Measurements from ENCODE around the gene ADNP2.
A peak's percentile ranks its signal among the peaks of the same experiment; 100 is the strongest.

The ADNP2 gene

DNA sequence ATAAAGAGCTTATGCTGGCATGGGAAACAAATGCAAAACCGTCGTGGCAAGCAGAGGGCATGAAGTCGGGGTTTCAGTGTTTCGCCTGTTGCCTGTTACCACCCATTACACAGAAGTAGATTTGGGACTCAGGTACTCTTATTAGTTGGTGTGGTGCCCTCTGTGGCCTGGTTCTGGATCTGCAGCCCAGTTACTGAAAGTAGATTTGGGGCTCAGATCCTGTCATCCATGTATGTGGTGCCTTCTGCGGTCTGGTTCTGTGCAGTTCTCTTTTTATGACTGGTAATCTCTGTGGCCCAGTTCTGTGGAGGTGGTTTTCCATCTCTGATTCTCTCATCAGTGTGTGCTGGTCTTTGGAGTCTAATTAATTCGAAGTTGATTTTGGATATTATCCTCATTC, 45.2 kb downstream of the ADNP2 start:
- no peak for DNase-seq (ENCODE audit: low read depth, low spot score)
- CTCF ChIA-PET: interaction anchor here (0.7 to 10.2 kb wide), 9 partner anchors 9 to 220 kb away, joined by 3 to 195 read pairs (median 3); partner anchors contain the start of gene PARD6G
- TF ChIP-seq, protein P1, sequence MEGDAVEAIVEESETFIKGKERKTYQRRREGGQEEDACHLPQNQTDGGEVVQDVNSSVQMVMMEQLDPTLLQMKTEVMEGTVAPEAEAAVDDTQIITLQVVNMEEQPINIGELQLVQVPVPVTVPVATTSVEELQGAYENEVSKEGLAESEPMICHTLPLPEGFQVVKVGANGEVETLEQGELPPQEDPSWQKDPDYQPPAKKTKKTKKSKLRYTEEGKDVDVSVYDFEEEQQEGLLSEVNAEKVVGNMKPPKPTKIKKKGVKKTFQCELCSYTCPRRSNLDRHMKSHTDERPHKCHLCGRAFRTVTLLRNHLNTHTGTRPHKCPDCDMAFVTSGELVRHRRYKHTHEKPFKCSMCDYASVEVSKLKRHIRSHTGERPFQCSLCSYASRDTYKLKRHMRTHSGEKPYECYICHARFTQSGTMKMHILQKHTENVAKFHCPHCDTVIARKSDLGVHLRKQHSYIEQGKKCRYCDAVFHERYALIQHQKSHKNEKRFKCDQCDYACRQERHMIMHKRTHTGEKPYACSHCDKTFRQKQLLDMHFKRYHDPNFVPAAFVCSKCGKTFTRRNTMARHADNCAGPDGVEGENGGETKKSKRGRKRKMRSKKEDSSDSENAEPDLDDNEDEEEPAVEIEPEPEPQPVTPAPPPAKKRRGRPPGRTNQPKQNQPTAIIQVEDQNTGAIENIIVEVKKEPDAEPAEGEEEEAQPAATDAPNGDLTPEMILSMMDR (IDR thresholded peaks at IDR 0.05; ENCODE audit: insufficient read depth, low read length, missing control alignments): peak; percentile 35
- POLR2A ChIA-PET: no interaction called here
- no peak overlapping the region for H3K4me3 ChIP-seq (ENCODE audit: low read depth, low read length)

DNA sequence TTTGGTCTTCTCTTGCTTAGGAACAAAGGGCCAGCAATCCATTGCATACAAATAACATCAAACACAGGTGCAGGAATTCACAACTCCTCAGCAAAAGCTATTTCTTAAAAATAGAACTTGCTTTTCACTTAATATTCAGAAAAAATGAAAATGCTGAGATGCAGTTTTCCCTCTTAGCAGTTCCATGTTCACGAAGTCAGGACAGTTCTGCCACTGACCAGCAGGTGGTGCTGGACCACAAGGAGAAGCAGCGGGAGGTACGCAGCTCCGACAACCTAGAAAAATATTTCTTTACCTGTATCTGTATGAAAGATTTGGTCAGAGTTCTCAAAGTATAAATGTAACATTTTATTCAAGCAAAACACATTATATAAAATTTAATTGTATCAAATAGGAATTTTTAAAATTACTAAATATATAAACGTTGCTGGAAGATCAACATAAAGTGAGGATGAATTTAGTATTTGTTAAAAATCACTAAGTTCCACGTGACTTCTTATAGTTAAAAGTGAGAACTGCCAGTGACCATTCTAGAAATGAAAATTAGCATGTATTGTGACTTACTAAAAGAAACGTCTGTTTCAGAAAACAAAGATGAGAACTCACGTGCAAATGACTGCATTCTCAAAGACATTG, 48.8 kb downstream of the ADNP2 start:
- TF ChIP-seq, protein P1 (IDR thresholded peaks at IDR 0.05; ENCODE audit: insufficient read depth, low read length, missing control alignments): peak; percentile 89
- POLR2A ChIA-PET: no interaction called here
- DNase-seq (ENCODE audit: low read depth, low spot score): peak; percentile 10

DNA sequence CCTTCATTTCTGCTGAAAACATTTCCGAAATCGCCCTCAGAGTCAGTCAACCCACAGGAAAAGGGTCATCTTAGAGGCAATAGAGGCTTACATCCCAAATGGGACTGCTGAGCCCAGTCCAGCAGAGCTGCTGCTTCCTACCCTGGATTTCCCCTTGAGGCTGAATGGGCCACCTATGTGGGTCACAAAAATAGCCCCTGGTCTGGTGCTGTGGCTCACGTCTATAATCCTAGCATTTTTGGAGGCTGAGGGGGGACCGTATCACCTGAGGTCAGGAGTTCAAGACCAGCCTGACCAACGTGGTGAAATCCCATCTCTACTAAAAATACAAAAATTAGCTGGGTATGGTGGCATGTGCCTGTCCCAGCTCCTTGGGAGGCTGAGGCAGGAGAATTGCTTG, 49.3 kb downstream of the ADNP2 start:
- no peak for DNase-seq (ENCODE audit: low read depth, low spot score)
- H3K4me3 ChIP-seq (ENCODE audit: low read depth, low read length): no peak overlapping the region
- CTCF ChIA-PET: interaction anchor here (1.0 to 10.2 kb wide), 19 partner anchors 12 to 224 kb away, joined by 3 to 195 read pairs (median 5); partner anchors contain the start of gene PARD6G
- TF ChIP-seq, protein P1 (IDR thresholded peaks at IDR 0.05; ENCODE audit: insufficient read depth, low read length, missing control alignments): no peak
- POLR2A ChIA-PET: no interaction called here

More for the DNA sequence above, 48.8 kb downstream of the ADNP2 start:
- H3K4me3 ChIP-seq (ENCODE audit: low read depth, low read length): no peak overlapping the region
- CTCF ChIA-PET: interaction anchor here (0.8 to 10.2 kb wide), 22 partner anchors 12 to 223 kb away, joined by 3 to 195 read pairs (median 6); partner anchors contain the start of gene PARD6G

DNA sequence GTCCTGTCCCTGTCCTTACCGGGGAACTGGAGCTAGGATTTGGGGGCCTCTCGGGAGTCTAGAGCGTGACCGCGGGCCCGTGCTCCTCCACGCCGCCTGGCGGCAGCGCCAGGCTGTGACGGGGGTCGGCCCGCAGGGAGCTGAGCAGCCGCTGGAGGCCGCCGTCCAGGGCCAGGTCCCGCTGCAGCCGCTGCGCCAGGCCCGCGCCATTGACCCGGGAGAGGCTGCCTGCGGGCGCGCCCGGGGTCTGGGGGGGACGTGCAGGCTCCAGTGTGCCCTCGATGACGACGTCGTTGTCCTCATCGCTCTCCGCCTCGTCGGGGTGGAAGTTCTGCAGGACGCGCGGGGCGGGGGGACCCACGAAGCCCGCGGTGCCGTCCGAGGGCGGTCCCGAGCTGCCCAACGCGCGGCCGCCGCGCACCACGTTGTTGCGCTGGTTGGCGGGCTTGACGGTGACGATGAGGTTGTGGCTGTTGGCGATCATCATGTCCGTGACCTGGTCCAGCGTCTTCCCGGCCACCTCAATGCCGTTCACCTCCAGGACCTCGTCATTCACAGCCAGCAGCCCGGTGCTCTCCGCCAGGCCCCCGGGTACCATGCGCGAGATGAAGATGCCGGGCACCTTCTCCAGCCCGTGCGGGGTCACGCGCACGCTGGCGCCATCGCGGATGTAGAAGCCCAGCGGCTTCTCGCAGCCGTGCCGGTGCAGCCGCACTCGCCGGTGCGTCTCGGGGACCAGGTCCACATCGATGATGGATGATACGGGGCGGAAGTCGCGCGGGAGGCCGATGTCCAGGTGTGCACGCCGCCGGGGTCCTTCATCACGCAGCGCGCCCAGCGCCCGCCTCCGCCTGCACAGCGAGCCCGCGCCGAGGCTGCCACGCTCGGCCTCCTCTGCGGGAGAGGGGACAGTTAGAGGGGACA, 50.9 kb downstream of the ADNP2 start:
- TF ChIP-seq, protein P1 (IDR thresholded peaks at IDR 0.05; ENCODE audit: insufficient read depth, low read length, missing control alignments): peak; percentile 71
- no peak for DNase-seq (ENCODE audit: low read depth, low spot score)
- no peak overlapping the region for H3K4me3 ChIP-seq (ENCODE audit: low read depth, low read length)
- ChIA-PET POLR2A (interaction anchor here (0.7 kb wide), 1 partner anchor 8 kb away, joined by 3 read pairs; no protein-coding TSS in a partner anchor), CTCF (interaction anchor here (0.7 to 10.2 kb wide), 12 partner anchors 8 to 127 kb away, joined by 3 to 195 read pairs (median 4); partner anchors contain the start of gene PARD6G)

DNA sequence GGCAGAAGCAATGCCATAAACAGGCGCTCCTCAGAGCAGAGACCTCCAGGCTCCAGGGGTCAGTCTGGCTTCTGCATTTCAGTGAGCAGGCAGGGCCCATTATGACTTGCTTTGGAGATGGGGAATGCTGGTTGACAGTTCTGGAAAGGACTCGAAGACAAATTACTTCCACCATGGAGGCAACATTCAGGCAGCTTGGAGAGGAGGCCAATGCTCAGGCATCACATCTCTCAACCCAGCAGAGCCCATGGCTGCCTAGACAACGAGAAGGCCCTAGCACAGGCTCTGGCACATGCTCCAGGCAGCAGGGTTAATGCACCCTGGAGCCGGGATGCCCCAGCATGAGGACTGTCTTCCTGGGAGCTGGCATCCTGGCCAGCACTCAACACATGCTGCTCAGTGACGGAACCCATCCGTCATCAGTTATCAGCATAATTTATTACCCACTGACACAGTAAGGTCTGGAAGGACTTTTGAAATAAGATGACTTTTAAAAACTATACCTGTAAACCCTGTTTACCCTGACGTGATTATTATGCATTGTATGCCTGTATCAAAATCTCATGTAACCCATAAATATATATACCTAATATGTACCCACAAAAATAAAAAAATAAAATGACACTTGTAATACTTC, 52.8 kb downstream of the ADNP2 start:
- no peak for DNase-seq (ENCODE audit: low read depth, low spot score)
- ChIA-PET CTCF (interaction anchor here (1.1 to 10.2 kb wide), 4 partner anchors 9 to 91 kb away, joined by 3 to 195 read pairs (median 68); partner anchors contain the start of gene PARD6G), POLR2A (no interaction called here)
- TF ChIP-seq, protein P1 (IDR thresholded peaks at IDR 0.05; ENCODE audit: insufficient read depth, low read length, missing control alignments): no peak
- no peak overlapping the region for H3K4me3 ChIP-seq (ENCODE audit: low read depth, low read length)
